Measurements from ENCODE around the gene FOXO4.

Gene FOXO4

DNA sequence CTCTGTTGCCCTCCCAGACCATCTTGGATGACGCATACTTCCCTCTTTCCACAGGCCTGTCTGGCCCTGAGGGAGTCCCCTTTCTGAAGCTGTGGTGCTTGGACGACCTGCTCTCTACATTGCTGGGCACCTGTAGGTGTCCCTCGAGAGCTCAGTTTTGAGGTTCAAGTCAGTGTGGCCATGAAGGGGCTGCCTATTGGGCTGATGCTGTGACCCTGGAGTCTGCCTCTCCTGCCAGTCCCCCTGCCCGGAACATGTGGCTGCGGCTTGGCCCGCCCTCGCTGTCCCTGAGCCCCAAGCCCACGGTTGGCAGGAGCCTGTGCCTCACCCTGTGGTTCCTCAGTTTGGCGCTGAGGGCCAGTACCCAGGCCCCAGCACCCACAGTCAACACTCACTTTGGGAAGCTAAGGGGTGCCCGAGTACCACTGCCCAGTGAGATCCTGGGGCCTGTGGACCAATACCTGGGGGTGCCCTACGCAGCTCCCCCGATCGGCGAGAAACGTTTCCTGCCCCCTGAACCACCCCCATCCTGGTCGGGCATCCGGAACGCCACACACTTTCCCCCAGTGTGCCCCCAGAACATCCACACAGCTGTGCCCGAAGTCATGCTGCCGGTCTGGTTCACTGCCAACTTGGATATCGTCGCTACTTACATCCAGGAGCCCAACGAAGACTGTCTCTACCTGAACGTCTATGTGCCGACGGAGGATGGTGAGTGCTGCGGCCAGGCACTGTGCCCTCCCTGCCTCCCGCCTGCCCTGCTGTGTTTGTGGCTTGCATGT, 52.0 kb downstream of the FOXO4 start:
- DNase-seq = no peak

DNA sequence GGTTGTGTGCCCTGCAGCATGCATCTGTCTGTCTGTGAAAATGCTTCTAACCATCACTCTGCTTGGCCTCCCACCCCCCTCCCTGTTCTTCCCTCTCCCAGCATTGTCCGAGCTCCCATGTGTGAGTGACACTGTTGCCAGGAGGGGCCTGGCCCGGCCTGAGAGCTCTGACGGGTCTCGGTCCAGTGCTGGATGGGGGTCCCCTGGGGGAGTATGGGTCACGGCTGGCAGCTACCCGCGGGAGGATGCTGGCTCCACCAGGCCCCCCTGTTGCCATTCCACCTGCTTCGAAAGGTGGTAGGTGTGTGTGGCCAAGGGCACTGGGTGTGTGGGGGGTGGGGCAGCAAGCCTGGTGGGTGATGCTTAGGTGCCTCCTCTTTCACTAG, 52.6 kb downstream of the FOXO4 start:
- no peak for DNase-seq

DNA sequence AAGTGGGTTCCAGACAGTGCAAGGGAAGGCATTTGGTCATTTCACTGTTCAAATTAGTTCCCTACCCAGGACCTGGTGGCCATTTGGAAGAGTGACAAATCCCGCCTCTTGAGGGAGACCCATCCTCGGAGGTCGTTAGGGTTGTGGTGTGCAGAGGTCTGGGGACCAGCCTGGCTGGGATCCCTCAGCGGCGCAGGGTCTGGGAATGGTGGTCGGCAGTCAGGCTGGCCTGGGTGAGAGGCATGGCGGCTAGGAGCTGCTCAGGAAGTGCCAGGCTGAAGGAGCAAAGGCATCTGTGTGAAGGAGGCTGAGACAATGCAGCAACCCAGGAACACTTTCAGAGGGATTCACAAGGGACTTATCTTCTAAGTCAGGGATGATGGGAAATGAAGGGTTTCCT, 55.7 kb downstream of the FOXO4 start:
- no peak for DNase-seq

All from stimulated activated CD4-positive, alpha-beta T cell treated with anti-CD3 and anti-CD28 coated beads, Interleukin-4, amount 100 ng/mL, for 24 hours (primary cell).